Measurements from ENCODE around the gene MYO15B. TPM values are rescaled to one million over a fixed set of nuclear protein-coding genes. Genes with fewer than 3 reads are reported as not detected.

MYO15B gene
- total RNA-seq, 2 donors from 2014 or later = 49.0 to 66.7 TPM

DNA sequence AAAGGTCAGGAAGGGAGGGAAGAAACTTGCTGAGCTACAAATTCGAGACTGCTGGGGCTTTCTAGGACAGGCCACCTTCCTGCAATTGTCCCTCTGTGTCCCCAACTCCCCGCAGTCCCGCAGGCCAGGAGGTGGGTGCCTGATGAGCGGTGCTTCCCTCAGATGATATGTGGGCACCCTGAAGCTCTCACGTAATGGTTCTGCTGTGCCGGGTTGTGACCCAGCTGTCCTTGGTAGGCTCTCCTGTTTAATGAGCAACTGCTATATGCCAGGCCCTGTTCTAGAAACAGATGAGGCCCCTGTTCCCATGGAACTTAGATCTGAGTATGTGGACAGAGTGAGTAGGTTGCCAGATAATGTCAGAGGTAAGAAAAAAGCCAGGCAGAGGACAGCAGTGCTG is 22.0 kb upstream of the MYO15B start:
- no peak for DNase-seq (ENCODE audit: low spot score)
- Mint-ChIP-seq H3K4me1 (ENCODE audit: low read depth in 2 of 2) (peaks cover 0 to 8% of the 10 kb centered on the region in 2 donors), H3K9me3 (no peaks in the 10 kb centered on the region), H3K27ac (peak overlapping the region in 1 of 2 donors; percentile 57), H3K27me3 (no peaks in the 10 kb centered on the region), H3K36me3 (no peaks in the 10 kb centered on the region), H3K4me3 (no peak overlapping the region)
- ATAC-seq = no peak

DNA sequence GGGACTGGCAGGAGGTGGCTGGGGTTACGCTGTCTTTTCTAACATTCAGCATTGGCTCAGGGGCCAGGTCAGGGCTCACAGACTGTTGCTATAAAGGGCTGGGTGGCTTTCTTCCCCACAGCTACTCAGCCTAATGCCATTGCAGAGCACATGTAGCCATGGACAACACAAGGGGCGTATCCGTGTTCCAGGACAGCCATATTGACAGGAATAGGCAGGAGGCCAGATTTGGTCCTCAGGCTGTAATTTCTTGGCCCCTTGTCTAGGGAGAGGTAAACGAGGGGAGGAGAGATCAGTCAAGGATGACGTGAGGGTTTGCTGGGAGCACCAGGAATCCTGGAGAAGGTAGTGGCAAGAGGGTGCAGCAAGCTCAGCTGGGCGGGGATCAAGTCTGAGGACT is 21.2 kb upstream of the MYO15B start:
- ATAC-seq (no peak), DNase-seq (ENCODE audit: low spot score) (no peak)
- Mint-ChIP-seq H3K36me3 (no peaks in the 10 kb centered on the region), H3K9me3 (no peaks in the 10 kb centered on the region), H3K4me3 (no peak overlapping the region), H3K4me1 (ENCODE audit: low read depth in 2 of 2) (peaks cover 0 to 11% of the 10 kb centered on the region in 2 donors), H3K27ac (peak overlapping the region in 1 of 2 donors; percentile 57), H3K27me3 (no peaks in the 10 kb centered on the region)

DNA sequence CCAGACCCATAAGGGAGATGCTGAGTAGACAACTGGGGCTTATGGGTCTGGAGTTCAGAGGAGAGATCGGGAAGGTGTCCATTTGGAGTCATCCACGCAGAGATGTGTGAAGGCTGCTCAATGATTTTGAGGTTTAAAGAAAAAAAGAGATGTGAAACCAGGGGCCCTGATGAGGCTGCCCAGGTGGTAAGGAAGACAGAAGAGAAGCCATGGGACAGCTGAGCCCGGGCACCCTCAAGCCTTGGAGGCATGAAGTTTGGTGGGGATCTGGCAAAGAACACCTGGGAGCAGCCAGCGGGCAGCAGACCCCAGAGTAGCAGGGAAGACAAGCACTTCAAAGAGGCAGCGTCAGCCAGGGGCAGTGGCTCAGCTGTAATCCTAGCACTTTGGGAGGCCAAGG is 20.8 kb upstream of the MYO15B start:
- no peaks in the 10 kb centered on the region for H3K36me3 Mint-ChIP-seq
- no peaks in the 10 kb centered on the region for H3K9me3 Mint-ChIP-seq
- H3K4me1 Mint-ChIP-seq (ENCODE audit: low read depth in 2 of 2) = peaks cover 0 to 13% of the 10 kb centered on the region in 2 donors
- no peak overlapping the region for H3K4me3 Mint-ChIP-seq
- peak overlapping the region in 1 of 2 donors; percentile 57 for H3K27ac Mint-ChIP-seq
- no peaks in the 10 kb centered on the region for H3K27me3 Mint-ChIP-seq
- ATAC-seq (no peak), DNase-seq (ENCODE audit: low spot score) (no peak)

DNA sequence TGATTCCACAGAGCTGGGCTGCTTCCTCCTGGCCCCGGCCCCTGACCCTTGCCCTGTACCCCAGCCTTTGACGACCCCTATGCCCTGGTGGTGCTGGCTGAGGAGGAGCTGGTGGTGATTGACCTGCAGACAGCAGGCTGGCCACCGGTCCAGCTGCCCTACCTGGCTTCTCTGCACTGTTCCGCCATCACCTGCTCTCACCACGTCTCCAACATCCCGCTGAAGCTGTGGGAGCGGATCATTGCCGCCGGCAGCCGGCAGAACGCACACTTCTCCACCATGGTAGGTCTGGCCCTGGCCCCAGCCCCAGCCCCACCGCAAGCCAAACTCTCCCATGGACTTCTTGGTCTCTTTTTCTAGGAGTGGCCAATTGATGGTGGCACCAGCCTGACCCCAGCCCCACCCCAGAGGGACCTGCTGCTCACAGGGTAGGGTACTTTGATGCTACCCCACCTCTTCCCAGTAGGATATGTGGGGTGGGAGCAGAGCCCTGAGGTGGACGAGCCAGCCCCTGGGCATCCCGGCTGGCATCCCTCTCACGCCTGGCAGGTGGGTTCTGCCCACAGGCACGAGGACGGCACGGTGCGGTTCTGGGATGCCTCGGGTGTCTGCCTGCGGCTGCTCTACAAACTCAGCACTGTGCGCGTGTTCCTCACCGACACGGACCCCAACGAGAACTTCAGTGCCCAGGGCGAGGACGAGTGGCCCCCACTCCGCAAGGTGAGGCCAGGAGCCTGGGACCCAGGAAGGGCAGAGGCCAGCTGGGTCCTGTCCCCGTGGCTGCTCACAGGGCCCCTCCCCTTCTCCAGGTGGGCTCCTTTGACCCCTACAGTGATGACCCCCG is 19.0 kb upstream of the MYO15B start:
- Mint-ChIP-seq H3K27ac (no peak overlapping the region), H3K27me3 (no peaks in the 10 kb centered on the region), H3K9me3 (no peaks in the 10 kb centered on the region), H3K4me3 (no peak overlapping the region), H3K4me1 (ENCODE audit: low read depth in 2 of 2) (peaks cover 0 to 13% of the 10 kb centered on the region in 2 donors), H3K36me3 (no peaks in the 10 kb centered on the region)
- DNase-seq (ENCODE audit: low spot score) = no peak
- no peak for ATAC-seq

DNA sequence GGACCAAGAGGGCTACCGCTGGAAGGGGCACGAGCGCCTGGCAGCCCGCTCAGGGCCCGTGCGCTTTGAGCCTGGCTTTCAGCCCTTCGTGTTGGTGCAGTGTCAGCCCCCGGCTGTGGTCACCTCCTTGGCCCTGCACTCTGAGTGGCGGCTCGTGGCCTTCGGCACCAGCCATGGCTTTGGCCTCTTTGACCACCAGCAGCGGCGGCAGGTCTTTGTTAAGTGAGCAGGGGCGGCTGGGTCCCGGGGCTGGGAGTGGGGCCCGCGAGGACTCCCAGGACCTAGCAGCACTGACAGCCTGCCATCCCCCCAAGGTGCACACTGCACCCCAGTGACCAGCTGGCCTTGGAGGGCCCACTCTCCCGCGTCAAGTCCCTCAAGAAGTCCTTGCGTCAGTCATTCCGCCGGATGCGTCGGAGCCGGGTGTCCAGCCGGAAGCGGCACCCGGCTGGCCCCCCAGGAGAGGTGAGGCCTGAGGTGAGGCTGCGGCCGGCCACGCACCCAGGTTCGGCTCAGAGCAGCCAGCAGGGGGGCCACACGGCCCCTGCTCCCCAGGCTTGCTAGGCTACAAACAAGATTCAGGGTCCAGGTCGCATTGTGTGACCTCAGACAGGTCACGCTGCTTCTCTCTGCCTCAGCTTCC is 17.4 kb upstream of the MYO15B start:
- no peak for ATAC-seq
- Mint-ChIP-seq H3K27me3 (no peaks in the 10 kb centered on the region), H3K9me3 (no peaks in the 10 kb centered on the region), H3K4me3 (no peak overlapping the region), H3K36me3 (no peaks in the 10 kb centered on the region), H3K27ac (peak overlapping the region in 1 of 2 donors; percentile 86), H3K4me1 (ENCODE audit: low read depth in 2 of 2) (peaks cover 0 to 13% of the 10 kb centered on the region in 2 donors)
- no peak for DNase-seq (ENCODE audit: low spot score)

DNA sequence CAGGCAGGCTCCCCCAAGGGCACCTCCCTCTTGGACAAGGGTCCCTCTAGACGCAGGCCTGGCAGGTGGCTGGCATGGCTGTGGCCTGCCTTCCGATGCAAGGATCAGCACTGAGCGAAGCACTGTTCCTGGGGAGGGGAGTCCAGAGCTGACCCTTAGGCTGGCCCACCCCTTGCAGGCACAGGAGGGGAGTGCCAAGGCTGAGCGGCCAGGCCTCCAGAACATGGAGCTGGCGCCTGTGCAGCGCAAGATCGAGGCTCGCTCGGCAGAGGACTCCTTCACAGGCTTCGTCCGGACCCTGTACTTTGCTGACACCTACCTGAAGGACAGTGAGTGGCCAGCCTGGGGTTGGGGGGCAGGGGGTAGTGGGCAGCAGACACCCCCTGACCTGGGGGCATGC is 16.8 kb upstream of the MYO15B start:
- no peaks in the 10 kb centered on the region for H3K36me3 Mint-ChIP-seq

DNA sequence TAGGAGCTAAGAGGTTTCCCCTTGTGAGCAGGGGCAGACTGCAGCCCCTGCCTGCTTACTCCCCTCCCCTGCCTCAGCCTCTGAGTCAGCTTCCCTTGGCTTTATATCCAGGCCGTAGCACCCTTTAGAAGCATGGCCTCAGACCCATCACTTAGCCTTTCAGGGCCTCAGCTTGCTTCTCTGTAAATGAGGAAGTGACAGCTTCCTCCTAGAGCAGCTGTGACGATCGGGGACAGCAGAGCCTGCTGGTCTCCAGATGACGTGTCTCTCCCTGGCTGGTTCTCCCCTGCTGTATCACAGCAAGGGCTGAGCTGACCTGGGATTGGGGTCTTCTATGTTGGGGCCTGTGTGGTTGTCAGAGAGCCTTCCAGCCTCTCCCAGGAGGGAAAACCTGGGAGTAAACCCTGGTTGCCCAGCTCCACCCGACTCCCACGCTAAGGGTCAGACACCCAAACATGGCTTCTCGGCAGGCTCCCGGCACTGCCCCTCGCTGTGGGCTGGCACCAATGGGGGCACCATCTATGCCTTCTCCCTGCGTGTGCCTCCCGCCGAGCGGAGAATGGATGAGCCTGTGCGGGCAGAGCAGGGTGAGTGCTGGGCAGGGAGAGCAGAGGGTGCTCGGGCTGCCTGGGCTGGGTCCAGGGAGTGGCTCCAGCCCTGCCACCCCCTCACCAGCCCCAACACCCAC is 16.3 kb upstream of the MYO15B start:
- Mint-ChIP-seq H3K4me3 (no peak overlapping the region), H3K27ac (peak overlapping the region in 1 of 2 donors; percentile 86), H3K4me1 (ENCODE audit: low read depth in 2 of 2) (peaks cover 0 to 9% of the 10 kb centered on the region in 2 donors), H3K9me3 (no peaks in the 10 kb centered on the region), H3K36me3 (no peaks in the 10 kb centered on the region), H3K27me3 (no peaks in the 10 kb centered on the region)
- no peak for DNase-seq (ENCODE audit: low spot score)
- peak; percentile 51 to 79 for ATAC-seq

More for the DNA sequence above, 16.8 kb upstream of the MYO15B start:
- ATAC-seq (no peak), DNase-seq (ENCODE audit: low spot score) (no peak)
- Mint-ChIP-seq H3K9me3 (no peaks in the 10 kb centered on the region), H3K27me3 (no peaks in the 10 kb centered on the region), H3K4me3 (no peak overlapping the region), H3K4me1 (ENCODE audit: low read depth in 2 of 2) (peaks cover 0 to 12% of the 10 kb centered on the region in 2 donors), H3K27ac (peak overlapping the region in 1 of 2 donors; percentile 86)

DNA sequence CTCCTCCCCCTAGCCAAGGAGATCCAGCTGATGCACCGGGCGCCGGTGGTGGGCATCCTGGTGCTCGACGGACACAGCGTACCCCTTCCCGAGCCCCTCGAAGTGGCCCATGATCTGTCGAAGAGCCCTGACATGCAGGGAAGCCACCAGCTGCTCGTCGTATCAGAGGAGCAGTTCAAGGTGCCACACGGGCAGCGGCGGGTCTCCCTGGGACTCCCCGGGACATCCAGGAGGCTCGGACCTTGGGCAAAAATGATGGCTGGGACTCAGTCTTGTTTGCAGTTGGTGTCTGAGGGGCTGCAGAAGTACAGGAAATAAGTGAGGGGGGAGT is 15.8 kb upstream of the MYO15B start:
- no peaks in the 10 kb centered on the region for H3K9me3 Mint-ChIP-seq
- DNase-seq (ENCODE audit: low spot score) = no peak
- peaks cover 0 to 4% of the 10 kb centered on the region in 2 donors for H3K4me1 Mint-ChIP-seq (ENCODE audit: low read depth in 2 of 2)
- no peak overlapping the region for H3K4me3 Mint-ChIP-seq
- no peaks in the 10 kb centered on the region for H3K36me3 Mint-ChIP-seq
- H3K27ac Mint-ChIP-seq = peak overlapping the region in 1 of 2 donors; percentile 86
- ATAC-seq = no peak
- H3K27me3 Mint-ChIP-seq = no peaks in the 10 kb centered on the region

DNA sequence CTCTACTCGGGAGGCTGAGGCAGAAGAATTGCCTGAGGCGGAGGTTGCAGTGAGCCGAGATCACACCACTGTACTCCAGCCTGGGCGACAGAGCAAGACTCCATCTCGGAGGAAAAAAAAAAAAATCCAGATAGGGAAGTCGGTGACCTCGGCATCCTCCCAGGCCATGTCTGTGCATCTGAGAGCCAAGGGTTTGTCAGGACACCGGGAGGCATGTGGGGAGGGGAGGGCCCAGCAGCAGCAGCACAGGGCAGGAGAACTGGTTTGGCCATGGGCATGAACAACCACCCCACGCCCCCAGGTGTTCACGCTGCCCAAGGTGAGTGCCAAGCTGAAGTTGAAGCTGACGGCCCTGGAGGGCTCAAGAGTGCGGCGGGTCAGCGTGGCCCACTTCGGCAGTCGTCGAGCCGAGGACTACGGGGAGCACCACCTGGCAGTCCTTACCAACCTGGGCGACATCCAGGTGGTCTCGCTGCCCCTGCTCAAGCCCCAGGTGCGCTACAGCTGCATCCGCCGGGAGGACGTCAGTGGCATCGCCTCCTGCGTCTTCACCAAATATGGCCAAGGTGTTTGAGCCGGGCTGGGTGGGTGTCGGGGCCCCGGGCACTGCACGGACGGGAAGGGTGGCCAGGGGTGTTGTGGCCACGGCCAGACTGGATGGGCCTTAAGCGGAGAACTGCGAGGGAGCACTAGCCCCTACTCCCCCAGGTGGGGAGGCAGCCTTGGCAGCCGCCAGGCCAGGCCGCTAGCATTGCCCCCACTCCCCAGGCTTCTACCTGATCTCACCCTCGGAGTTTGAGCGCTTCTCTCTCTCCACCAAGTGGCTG is 14.7 kb upstream of the MYO15B start:
- Mint-ChIP-seq H3K27ac (no peak overlapping the region), H3K9me3 (no peaks in the 10 kb centered on the region), H3K4me3 (no peak overlapping the region), H3K27me3 (no peaks in the 10 kb centered on the region), H3K4me1 (ENCODE audit: low read depth in 2 of 2) (peaks cover 0 to 4% of the 10 kb centered on the region in 2 donors), H3K36me3 (no peaks in the 10 kb centered on the region)
- no peak for ATAC-seq
- no peak for DNase-seq (ENCODE audit: low spot score)

DNA sequence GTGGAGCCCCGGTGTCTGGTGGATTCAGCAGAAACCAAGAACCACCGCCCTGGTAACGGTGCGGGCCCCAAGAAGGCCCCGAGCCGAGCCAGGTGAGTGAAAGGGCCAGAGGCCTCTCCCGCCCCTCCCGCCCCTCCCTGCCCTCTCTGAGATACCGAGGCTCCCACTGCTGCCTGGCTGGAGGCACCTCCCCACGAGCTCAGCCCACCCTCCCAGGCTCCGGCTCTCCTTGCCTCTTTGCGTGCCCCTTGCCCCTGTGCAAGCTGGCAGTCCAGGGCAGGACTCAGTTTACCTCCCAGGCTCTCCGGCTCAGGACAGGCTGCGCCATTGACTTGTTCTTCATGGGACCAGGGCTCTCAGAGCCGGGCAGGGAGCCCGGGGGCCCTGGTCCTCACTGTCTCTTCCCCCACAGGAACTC is 14.1 kb upstream of the MYO15B start:
- H3K36me3 Mint-ChIP-seq = no peaks in the 10 kb centered on the region

DNA sequence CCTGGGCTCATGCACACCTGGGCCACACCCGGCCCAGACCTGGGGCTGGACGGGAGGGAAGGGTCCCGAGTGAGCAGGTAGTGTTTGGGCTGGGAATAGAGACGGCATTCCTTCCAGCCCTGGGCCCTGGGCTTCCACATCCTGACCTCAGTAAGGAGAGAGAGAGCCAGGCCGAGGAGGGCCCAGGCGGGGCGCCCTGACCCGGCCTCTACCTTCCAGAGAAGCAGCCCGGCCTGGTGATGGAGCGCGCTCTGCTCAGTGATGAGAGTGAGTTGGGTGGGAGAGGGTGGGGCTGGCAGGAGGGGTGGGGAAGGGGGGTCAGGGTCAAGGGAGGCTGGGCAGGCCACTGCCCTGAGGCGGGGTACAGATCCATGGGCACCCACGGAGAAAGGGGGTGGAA is 13.6 kb upstream of the MYO15B start:
- H3K27ac Mint-ChIP-seq = no peak overlapping the region
- DNase-seq (ENCODE audit: low spot score) (no peak), ATAC-seq (no peak)
- no peak overlapping the region for H3K4me3 Mint-ChIP-seq
- no peaks in the 10 kb centered on the region for H3K27me3 Mint-ChIP-seq
- H3K36me3 Mint-ChIP-seq = no peaks in the 10 kb centered on the region
- H3K9me3 Mint-ChIP-seq = no peaks in the 10 kb centered on the region
- peaks cover 0 to 4% of the 10 kb centered on the region in 2 donors for H3K4me1 Mint-ChIP-seq (ENCODE audit: low read depth in 2 of 2)

More for the DNA sequence above, 14.1 kb upstream of the MYO15B start:
- DNase-seq (ENCODE audit: low spot score) (no peak), ATAC-seq (no peak)
- no peaks in the 10 kb centered on the region for H3K27me3 Mint-ChIP-seq
- H3K4me3 Mint-ChIP-seq = no peak overlapping the region
- H3K27ac Mint-ChIP-seq = no peak overlapping the region
- H3K9me3 Mint-ChIP-seq = no peaks in the 10 kb centered on the region
- peaks cover 0 to 4% of the 10 kb centered on the region in 2 donors for H3K4me1 Mint-ChIP-seq (ENCODE audit: low read depth in 2 of 2)

DNA sequence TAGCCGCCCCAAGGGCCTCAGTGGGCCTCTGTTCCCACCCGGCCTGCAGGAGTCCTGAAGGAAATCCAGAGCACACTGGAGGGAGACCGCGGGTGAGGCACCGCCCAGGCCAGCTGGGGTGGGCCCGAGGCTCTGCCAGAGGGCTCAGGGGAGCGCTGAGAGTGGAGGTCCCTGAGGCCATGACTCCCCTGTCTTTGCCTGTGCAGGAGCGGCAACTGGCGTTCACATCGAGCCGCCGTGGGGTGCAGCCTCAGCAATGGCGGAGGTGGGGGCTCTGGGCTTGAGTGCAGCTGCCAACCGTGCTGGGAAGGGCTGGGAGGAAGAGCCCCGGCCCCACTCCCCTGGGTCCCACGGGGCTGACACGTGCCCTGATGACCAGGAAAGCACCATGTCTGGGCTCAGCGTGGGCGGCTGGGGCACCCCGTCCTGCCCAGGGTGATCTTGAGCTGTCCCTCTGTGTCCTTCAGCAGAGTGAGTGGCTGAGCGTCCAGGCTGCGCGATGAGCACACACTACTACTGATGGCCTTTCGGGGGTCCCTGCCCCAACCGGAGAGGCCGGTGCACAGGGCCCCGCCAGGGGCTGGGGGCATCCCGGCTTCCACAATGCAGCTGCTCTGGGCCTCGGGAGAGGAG is 13.1 kb upstream of the MYO15B start:
- Mint-ChIP-seq H3K4me1 (ENCODE audit: low read depth in 2 of 2) (peaks cover 0 to 4% of the 10 kb centered on the region in 2 donors), H3K4me3 (no peak overlapping the region), H3K27ac (no peak overlapping the region), H3K36me3 (no peaks in the 10 kb centered on the region), H3K27me3 (no peaks in the 10 kb centered on the region), H3K9me3 (no peaks in the 10 kb centered on the region)
- ATAC-seq (no peak), DNase-seq (ENCODE audit: low spot score) (no peak)

DNA sequence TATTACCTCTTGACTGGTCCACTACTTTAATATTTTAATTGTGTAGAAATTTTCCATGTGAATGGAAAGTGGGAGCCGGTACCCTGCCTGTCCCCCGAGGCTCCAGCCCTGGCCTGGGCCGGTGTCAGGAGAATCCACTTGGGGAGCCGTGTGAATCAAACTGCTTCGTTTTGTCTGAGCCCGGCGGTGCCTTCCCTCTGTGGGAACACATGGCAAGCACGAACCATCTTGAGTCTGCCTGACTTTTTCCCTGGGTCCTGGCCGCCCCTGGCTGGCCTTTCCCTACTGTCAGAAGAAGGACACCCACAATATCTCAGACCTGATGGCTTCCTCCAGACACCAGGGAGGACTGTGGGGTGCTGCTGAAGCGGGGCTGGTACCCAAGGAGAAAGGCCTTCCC is 12.4 kb upstream of the MYO15B start:
- Mint-ChIP-seq H3K36me3 (no peaks in the 10 kb centered on the region), H3K4me3 (no peak overlapping the region), H3K27me3 (no peaks in the 10 kb centered on the region), H3K27ac (no peak overlapping the region), H3K4me1 (ENCODE audit: low read depth in 2 of 2) (peaks cover 0 to 4% of the 10 kb centered on the region in 2 donors), H3K9me3 (no peaks in the 10 kb centered on the region)
- DNase-seq (ENCODE audit: low spot score) (no peak), ATAC-seq (no peak)

Data from natural killer cell treated with Interleukin-12 subunit alpha and Interleukin-12 subunit beta and Interleukin-15 and Interleukin-18, amount 100 ng/mL, for 72 hours (primary cell).